ENCODE data around the gene COL18A1.

Gene COL18A1

GRCh38 chr21:45481977-45482898, 77.3 kb downstream of the COL18A1 start:
- DNase-seq = no peak

GRCh38 chr21:45482899-45483821, 78.2 kb downstream of the COL18A1 start:
- DNase-seq = no peak

DNA sequence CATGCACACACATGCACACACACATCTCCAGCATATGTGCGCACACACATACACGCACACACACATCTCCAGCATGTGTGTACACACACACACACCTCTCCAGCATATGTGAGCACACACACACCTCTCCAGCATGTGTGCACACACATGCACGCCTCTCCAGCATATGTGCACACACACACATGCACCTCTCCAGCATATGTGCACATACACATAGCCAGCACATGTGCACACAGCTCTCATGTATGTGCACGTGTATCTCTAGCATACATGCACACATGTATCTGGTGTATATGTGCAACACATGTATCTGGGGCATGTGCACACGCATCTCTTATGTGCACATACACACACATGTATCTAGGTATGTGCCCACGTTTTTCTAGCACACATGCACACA, 79.4 kb downstream of the COL18A1 start:
- no peak for DNase-seq

GRCh38 chr21:45485686-45486442, 80.9 kb downstream of the COL18A1 start:
- DNase-seq = no peak

GRCh38 chr21:45486443-45487160, 81.6 kb downstream of the COL18A1 start:
- no peak for DNase-seq

DNA sequence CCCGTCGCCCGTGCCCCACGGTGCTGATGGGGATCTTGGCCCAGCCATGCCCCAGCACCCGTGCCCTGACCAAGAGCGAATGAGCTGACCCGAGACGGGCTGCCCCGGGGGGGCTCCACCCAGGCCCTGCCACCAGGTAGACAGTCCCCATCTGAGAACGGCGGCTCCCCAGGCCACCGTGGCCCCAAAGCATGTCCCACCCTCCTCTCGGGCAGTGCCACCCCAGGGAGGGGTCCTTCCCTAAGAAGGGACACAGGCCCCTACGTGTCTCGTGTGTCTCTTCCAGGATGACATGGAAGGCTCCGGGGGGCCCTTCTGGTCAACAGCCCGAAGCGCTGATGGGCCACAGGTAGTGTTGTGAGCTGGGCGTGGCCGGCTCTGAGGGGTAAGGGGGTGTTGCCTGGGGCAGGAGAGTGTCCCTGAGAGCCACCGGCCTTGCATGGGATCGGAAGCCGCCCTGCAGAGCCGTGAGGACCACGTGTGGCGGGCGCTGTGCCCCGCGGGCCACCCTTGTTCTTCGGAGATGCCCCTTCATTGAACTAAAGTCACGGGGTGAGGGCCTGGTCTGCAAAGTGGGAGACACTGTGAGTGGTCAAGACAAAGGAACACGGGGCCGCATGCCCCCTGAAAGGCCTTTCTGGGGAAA, 82.3 kb downstream of the COL18A1 start:
- DNase-seq = no peak

- DNase-seq = no peak
Observed at GRCh38 chr21:45487891-45488600, 83.1 kb downstream of the COL18A1 start.

GRCh38 chr21:45488931-45489721, 84.2 kb downstream of the COL18A1 start:
- no peak for DNase-seq

DNA sequence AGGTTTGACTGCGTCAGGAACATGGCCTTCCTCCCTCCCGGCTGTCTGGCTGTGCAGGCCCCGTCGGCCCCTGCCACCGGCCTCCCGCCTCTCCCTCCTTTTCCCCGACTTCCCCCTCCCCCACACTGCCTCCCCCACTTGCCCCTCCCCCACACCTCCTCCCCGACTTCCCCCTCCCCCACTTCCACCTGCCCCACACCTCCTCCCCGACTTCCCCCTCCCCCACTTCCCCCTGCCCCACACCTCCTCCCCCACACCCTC, 84.7 kb downstream of the COL18A1 start:
- DNase-seq = no peak

GRCh38 chr21:45490049-45490731, 85.2 kb downstream of the COL18A1 start:
- DNase-seq = no peak

- DNase-seq = no peak
Observed at GRCh38 chr21:45491056-45491455, 86.1 kb downstream of the COL18A1 start.

DNA sequence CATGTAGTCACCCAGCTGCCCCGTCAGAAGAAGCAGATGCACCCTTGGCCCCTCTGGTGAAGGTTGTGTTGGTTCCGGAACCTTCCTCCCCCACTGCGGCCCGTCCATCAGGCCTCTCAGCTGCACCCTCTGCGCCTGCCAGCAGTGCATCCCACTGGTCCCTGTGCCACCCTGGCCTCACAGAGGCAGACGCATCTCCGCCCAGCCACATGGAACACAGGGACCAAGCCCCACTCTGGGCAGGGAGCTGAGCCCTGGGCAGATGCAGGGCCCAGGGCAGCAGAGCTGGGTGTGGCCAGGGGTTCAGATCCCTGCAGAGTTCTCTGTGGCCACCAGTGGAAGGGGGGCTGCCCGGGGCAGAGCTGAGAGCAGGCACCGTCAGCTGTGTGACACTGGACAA, 86.7 kb downstream of the COL18A1 start:
- no peak for DNase-seq

DNA sequence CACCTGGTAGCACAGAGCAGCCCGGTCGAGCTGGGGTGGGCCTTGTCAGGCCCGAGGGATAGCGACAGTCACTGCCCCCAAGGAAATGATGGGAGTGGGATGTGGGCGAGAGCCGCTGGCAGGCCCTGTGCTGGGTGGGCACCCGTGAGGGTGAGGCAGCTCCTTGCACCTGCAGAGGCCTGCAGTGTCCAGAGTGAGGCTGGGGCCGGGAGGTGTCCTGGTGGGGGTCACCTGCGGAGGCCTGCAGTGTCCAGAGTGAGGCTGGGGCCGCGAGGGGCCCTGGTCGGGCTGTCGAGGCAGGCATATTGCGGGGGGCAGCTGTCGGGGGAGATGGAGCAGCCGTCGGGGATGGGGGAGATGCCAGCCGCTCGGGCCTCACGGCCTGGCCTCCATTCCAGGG, 87.8 kb downstream of the COL18A1 start:
- DNase-seq = no peak

- DNase-seq = no peak
Observed at GRCh38 chr21:45493401-45494001, 88.5 kb downstream of the COL18A1 start.

GRCh38 chr21:45494135-45494850, 89.3 kb downstream of the COL18A1 start:
- DNase-seq = no peak

- no peak for DNase-seq
Observed at GRCh38 chr21:45494851-45495680, 90.1 kb downstream of the COL18A1 start.

- DNase-seq = no peak
Observed at GRCh38 chr21:45496151-45496967, 91.4 kb downstream of the COL18A1 start.

Data from NCI-H774 (cell line).